Peyer's patch (tissue), 4 donors: Measurements from ENCODE around the gene METRNL.

Experiments used
- POLR2A ChIP-seq, 2 donors: fragments of 450-650 bp; IDR thresholded peaks; one replicate each; pipeline ENCODE4 v1.5.1; 2017; ENCODE audit warnings: antibody characterized with exemption in 2 of 2, mild to moderate bottlenecking in 2 of 2, moderate library complexity in 2 of 2
- TF ChIP-seq, protein P1 (sequence below), 6 experiments: fragments of 450-650 bp in 4 of 6; fragments of 200-600 bp in 2 of 6; sonication (generic) in 1 of 6; IDR thresholded peaks; one replicate each; pipeline ENCODE4 v1.5.1; 2017 to 2019; ENCODE audit warnings: antibody characterized with exemption in 6 of 6, mild to moderate bottlenecking in 3 of 6, moderate library complexity in 1 of 6

GRCh38 chr17:83088909-83089308 lies 9.5 kb downstream of the METRNL start:
- TF ChIP-seq, protein P1, sequence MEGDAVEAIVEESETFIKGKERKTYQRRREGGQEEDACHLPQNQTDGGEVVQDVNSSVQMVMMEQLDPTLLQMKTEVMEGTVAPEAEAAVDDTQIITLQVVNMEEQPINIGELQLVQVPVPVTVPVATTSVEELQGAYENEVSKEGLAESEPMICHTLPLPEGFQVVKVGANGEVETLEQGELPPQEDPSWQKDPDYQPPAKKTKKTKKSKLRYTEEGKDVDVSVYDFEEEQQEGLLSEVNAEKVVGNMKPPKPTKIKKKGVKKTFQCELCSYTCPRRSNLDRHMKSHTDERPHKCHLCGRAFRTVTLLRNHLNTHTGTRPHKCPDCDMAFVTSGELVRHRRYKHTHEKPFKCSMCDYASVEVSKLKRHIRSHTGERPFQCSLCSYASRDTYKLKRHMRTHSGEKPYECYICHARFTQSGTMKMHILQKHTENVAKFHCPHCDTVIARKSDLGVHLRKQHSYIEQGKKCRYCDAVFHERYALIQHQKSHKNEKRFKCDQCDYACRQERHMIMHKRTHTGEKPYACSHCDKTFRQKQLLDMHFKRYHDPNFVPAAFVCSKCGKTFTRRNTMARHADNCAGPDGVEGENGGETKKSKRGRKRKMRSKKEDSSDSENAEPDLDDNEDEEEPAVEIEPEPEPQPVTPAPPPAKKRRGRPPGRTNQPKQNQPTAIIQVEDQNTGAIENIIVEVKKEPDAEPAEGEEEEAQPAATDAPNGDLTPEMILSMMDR (IDR thresholded peaks at IDR 0.05), result no peak
- no peak for TF ChIP-seq POLR2A (IDR thresholded peaks at IDR 0.05)
